Measurements from ENCODE around the gene ZNF282. TPM values are rescaled to one million over a fixed set of nuclear protein-coding genes. Genes with fewer than 3 reads are reported as not detected.
A peak's percentile ranks its signal among the peaks of the same experiment; 100 is the strongest.

ZNF282 gene
- total RNA-seq, 1 experiment from 2014 or later: 39.0 TPM

- Histone ChIP-seq H2AK5ac (ENCODE audit: insufficient read length, low read length) (no peak overlapping the region), H3K23me2 (ENCODE audit: insufficient read length, low read depth, low read length, poor library complexity, severe bottlenecking) (no peaks in the 10 kb centered on the region), H4K91ac (ENCODE audit: insufficient read length, low read depth, low read length) (no peak overlapping the region), H2BK120ac (ENCODE audit: low read depth, low read length, poor library complexity, severe bottlenecking) (no peak overlapping the region), H4K20me1 (ENCODE audit: control insufficient read depth, insufficient read depth, insufficient read length) (peaks cover 3% of the 10 kb centered on the region), H3K79me2 (ENCODE audit: insufficient read depth, low read length) (no peaks in the 10 kb centered on the region), H3K9ac (ENCODE audit: extremely low read depth, insufficient read length, low read length) (no peak overlapping the region), H2BK20ac (ENCODE audit: low read depth, low read length, poor library complexity, severe bottlenecking) (no peak overlapping the region), H3K4me1 (ENCODE audit: insufficient read depth, low read length) (peaks cover 7% of the 10 kb centered on the region; the same call in 1 of the 2 replicates), H2BK12ac (ENCODE audit: insufficient read length, low read depth, low read length) (no peak overlapping the region), H3K23ac (ENCODE audit: insufficient read length, low read depth, low read length) (no peak overlapping the region), H4K8ac (replicated peaks; ENCODE audit: insufficient read length, low read depth, low read length) (no peak overlapping the region), H3K27ac (ENCODE audit: insufficient read length, low read depth, low read length) (no peak overlapping the region), H3K27me3 (ENCODE audit: insufficient read depth, low read length) (no peaks in the 10 kb centered on the region), H3K9me3 (ENCODE audit: control insufficient read depth, low read depth, low read length) (no peaks in the 10 kb centered on the region), H4K5ac (ENCODE audit: insufficient read length, low read depth, low read length) (no peak overlapping the region), H3K56ac (ENCODE audit: insufficient read length, low read depth, low read length) (no peak overlapping the region), H3K4me2 (ENCODE audit: insufficient read depth, insufficient read length, low read length) (no peak overlapping the region), H3K79me1 (ENCODE audit: insufficient read depth, low read depth, low read length, poor library complexity, severe bottlenecking) (no peaks in the 10 kb centered on the region), H3K14ac (ENCODE audit: insufficient read depth, low read length) (no peak overlapping the region), H2BK5ac (ENCODE audit: insufficient read length, low read length) (no peak overlapping the region), H2AFZ (ENCODE audit: low read length) (no peak overlapping the region), H2BK15ac (ENCODE audit: low read depth, low read length) (no peak overlapping the region), H3T11ph (ENCODE audit: low read length) (no peak overlapping the region), H3K18ac (ENCODE audit: insufficient read length, low read depth, low read length) (no peak overlapping the region), H3K4ac (ENCODE audit: low read depth, low read length) (no peak overlapping the region)
- Mint-ChIP-seq H3K27me3 (ENCODE audit: low read depth) (no peaks in the 10 kb centered on the region), H3K4me1 (peaks cover 11 to 16% of the 10 kb centered on the region in 2 experiments), H3K9me3 (no peaks in the 10 kb centered on the region), H3K27ac (peak overlapping the region; percentile 52 to 80 (median 65); a peak in 5 of 7 replicates), H3K4me3 (no peak overlapping the region), H3K36me3 (ENCODE audit: insufficient read depth in 1 of 3, low read depth in 3 of 3) (peaks cover 64 to 88% (median 82%) of the 10 kb centered on the region in 3 experiments)
- no CpG with 5 or more reads among the region's 7 CpGs for WGBS (ENCODE audit: extremely low coverage, insufficient read length, low lambda C conversion rate)
- DNase-seq: peak; percentile 80
- TF ChIP-seq, protein P1, sequence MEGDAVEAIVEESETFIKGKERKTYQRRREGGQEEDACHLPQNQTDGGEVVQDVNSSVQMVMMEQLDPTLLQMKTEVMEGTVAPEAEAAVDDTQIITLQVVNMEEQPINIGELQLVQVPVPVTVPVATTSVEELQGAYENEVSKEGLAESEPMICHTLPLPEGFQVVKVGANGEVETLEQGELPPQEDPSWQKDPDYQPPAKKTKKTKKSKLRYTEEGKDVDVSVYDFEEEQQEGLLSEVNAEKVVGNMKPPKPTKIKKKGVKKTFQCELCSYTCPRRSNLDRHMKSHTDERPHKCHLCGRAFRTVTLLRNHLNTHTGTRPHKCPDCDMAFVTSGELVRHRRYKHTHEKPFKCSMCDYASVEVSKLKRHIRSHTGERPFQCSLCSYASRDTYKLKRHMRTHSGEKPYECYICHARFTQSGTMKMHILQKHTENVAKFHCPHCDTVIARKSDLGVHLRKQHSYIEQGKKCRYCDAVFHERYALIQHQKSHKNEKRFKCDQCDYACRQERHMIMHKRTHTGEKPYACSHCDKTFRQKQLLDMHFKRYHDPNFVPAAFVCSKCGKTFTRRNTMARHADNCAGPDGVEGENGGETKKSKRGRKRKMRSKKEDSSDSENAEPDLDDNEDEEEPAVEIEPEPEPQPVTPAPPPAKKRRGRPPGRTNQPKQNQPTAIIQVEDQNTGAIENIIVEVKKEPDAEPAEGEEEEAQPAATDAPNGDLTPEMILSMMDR (conservative IDR thresholded peaks at IDR 0.05): peak; percentile 85
Measured at GRCh38 chr7:149209518-149210269, 14.3 kb downstream of the ZNF282 start.

Data from H9 (cell line).